Measurements from ENCODE around the gene DDIT3. TPM values are rescaled to one million over a fixed set of nuclear protein-coding genes. Genes with fewer than 3 reads are reported as not detected.

The DDIT3 gene
- total and polyA plus RNA-seq, 12 donors: 7.7 to 98.4 (median 48.7) TPM

DNA sequence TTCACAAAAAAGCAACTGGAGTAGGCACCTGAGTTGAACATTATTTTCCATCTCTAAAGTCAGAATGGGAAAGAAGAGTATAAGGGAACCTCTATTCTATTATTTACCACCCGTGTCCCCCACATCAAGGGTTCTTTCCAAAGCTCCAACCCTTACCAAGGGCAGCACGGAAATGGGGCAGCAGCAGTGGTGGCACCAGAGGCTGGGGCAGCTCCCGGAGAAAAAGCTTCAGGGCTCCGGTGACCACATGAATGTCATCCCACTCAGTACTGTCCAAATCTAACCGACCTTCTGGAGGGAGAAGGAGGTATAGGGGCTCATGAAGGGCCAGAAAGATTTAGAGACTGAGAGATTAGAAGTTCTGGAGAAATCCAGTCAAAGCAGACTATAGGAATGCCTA lies 46.4 kb downstream of the DDIT3 start:
- WGBS, 4 donors: 81 to 89% (median 85%) methylated on average over 5 of the region's 5 CpGs
- H3K4me3 ChIP-seq: no peak overlapping the region
- no peaks in the 10 kb centered on the region for H3K36me3 ChIP-seq (replicated peaks in 1 of 2)
- TF ChIP-seq POLR2A (IDR thresholded peaks at IDR 0.05) (no peak), CTCF (IDR thresholded peaks at IDR 0.05) (no peak)
- peaks cover 26% of the 10 kb centered on the region for H3K27me3 ChIP-seq
- H3K4me1 ChIP-seq (replicated peaks in 1 of 2): peaks cover 11 to 14% of the 10 kb centered on the region in 2 donors
- no peak for DNase-seq
- H3K27ac ChIP-seq: no peak overlapping the region
- intact Hi-C loops (cut with DNase I): no loop called here
- H3K9me3 ChIP-seq (replicated peaks in 1 of 3): no peaks in the 10 kb centered on the region

DNA sequence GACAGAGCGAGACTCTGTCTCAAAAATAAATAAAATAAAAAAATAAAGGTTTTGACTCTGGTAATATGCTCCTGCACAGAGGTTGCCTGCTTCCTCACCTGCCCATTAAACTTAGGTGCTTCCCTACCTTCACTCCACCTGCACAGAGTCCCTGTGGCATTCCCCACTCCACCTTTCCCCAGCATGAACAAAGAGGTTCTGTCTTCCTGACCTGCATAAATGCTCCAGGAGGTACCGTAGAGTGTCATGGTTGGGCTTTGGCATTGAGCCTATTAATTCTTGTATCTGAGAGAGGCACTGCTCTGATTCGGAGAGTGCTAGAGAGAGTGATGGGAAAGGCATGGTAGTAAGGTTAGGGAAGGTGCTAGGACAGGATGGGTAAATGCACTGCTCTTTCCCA lies 46.9 kb downstream of the DDIT3 start:
- Histone ChIP-seq H3K36me3 (replicated peaks in 1 of 2) (no peaks in the 10 kb centered on the region), H3K27ac (no peak overlapping the region), H3K9me3 (replicated peaks in 1 of 3) (no peaks in the 10 kb centered on the region), H3K4me3 (no peak overlapping the region), H3K27me3 (peaks cover 26% of the 10 kb centered on the region), H3K4me1 (replicated peaks in 1 of 2) (peaks cover 11 to 14% of the 10 kb centered on the region in 2 donors)
- 45 to 54% (median 46%) methylated on average over 3 of the region's 3 CpGs for WGBS, 4 donors
- DNase-seq: no peak
- intact Hi-C loops (cut with DNase I): no loop called here
- TF ChIP-seq POLR2A (IDR thresholded peaks at IDR 0.05): no peak
- TF ChIP-seq CTCF (IDR thresholded peaks at IDR 0.05): no peak

GRCh38 chr12:57472391-57472790 lies 47.9 kb downstream of the DDIT3 start:
- WGBS, 4 donors: 68 to 92% (median 79%) methylated on average over 3 of the region's 3 CpGs
- no peak for DNase-seq
- no peak overlapping the region for H3K27ac ChIP-seq
- H3K36me3 ChIP-seq (replicated peaks in 1 of 2): no peaks in the 10 kb centered on the region
- no peak for TF ChIP-seq CTCF (IDR thresholded peaks at IDR 0.05)
- no peak overlapping the region for H3K4me3 ChIP-seq
- H3K4me1 ChIP-seq (replicated peaks in 1 of 2): peaks cover 11 to 14% of the 10 kb centered on the region in 2 donors
- H3K27me3 ChIP-seq: peaks cover 26% of the 10 kb centered on the region
- intact Hi-C loops (cut with DNase I): no loop called here
- H3K9me3 ChIP-seq (replicated peaks in 1 of 3): no peaks in the 10 kb centered on the region

GRCh38 chr12:57471661-57472060 lies 48.7 kb downstream of the DDIT3 start:
- 77 to 100% (median 82%) methylated on average over 1 to 3 of the region's 3 CpGs for WGBS, 4 donors
- H3K4me3 ChIP-seq: no peak overlapping the region
- peaks cover 11 to 14% of the 10 kb centered on the region in 2 donors for H3K4me1 ChIP-seq (replicated peaks in 1 of 2)
- intact Hi-C loops (cut with DNase I): no loop called here
- H3K36me3 ChIP-seq (replicated peaks in 1 of 2): no peaks in the 10 kb centered on the region
- H3K9me3 ChIP-seq (replicated peaks in 1 of 3): no peaks in the 10 kb centered on the region
- H3K27ac ChIP-seq: no peak overlapping the region
- no peak for DNase-seq
- peaks cover 26% of the 10 kb centered on the region for H3K27me3 ChIP-seq
- TF ChIP-seq POLR2A (IDR thresholded peaks at IDR 0.05): no peak
- no peak for TF ChIP-seq CTCF (IDR thresholded peaks at IDR 0.05)
